GM19023 (cell line): ENCODE results near the gene UBE2R2.
"Not testable (repeated sequence)": the region's sequence is repeated elsewhere in the genome, so short reads cannot be mapped to it uniquely, and the experiment has no call there.

Experiments
- ATAC-seq: cut with Tn5 transposase; IDR thresholded peaks from one replicate; pipeline ENCODE4 v1.9.1; 2021; ENCODE audit warnings: mild to moderate bottlenecking, moderate library complexity; ENCODE audit not compliant: unreplicated experiment

The UBE2R2 gene

GRCh38 chr9:33837138-33837537 lies 20.2 kb downstream of the UBE2R2 start:
- ATAC-seq = no peak

DNA sequence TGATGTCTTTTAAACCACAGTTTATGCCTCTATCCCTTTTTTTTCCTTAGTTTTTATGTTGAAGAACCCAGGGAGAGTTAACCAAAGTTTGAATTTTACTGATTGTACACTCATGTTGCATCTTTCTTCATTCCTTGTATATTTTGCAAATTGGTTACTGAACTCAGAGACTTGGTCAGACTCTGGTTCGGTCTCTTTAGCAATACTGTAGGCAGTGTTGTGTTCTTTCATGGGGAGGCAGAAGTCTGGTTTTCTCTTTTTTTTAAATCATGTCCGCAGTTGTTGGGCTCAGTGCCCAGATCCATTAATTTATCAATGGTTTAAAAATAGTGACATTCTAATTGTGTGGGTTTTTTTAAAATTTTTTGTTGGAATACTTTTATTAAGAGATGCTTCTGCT lies 23.4 kb downstream of the UBE2R2 start:
- ATAC-seq = no peak

GRCh38 chr9:33843312-33843961 lies 26.5 kb downstream of the UBE2R2 start:
- no peak for ATAC-seq

DNA sequence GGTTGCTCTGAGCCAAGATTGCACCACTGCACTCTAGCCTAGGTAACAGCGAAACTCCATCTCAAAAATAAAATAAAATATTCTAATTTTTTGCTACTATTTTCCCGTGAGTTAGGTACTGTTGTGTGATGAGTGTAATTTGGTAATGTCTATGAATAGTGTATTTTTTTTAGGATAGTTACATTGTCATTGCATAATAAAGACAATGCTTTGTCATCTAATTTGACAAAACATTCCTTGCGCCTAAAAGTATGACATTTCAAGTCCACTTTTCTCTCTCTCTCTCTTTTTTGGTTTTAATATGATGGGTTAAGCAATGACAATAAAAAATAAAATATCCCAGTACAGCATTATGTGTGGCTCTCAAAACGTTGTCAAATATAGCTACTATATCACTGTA lies 29.3 kb downstream of the UBE2R2 start:
- no peak for ATAC-seq

- ATAC-seq = not testable (repeated sequence)
Observed at GRCh38 chr9:33847894-33848205, 30.9 kb downstream of the UBE2R2 start.

DNA sequence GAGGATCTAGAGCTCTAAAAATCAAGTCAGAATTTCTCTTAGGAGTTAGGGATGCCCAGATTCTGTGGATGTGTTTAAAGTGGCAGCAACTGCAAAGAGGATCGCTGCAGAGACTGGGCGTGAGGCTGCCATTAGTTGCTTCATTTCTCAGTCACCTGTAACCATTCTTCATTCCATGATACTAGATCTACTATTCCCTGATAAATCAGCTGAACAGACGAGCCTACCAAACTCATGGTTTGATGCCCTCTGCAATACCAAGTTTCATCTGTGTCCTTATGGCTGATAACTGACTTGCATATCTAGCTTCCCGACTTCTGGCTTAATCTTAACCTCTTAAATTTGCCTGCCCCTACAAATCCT lies 33.3 kb downstream of the UBE2R2 start:
- no peak for ATAC-seq

DNA sequence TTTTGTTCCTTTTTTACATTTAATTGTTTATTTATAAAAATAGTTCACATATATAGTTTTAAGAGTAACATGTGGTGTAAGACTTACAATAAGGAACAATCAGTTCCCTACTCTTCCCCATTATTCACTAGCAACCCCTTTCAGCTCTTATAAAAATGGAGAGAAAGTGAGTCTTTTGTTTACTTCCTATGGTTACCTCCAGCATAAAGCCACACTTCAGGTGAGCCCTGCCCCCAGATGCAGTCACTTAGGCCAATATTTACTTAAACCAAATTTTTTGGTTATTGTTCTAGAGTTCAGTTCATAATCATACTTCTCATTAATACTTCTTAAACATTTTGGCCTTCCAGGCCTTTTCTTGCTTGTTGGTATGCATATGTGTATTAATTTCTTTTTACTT lies 33.7 kb downstream of the UBE2R2 start:
- ATAC-seq = no peak

DNA sequence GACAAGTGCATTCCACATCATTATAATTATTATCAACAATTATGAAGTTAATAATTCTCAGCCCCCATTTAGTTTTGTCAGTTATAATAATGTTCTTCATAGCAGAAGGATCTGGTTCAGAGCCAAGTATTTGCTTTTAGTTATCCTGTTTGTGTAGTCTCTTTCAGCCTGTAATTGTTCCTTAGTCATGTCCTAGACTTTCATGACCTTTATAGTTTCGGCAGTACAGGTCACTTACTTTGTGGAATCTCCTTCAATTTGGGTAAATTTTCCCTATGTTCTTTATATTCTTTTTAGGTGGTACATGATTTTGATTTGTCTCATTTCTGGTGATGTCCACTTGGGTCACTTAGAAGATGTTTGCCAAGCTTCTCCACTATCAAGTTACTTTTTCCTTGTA lies 34.3 kb downstream of the UBE2R2 start:
- no peak for ATAC-seq

- no peak for ATAC-seq
Observed at GRCh38 chr9:33852216-33852826, 35.4 kb downstream of the UBE2R2 start.

- ATAC-seq = no peak
Observed at GRCh38 chr9:33856247-33856646, 39.3 kb downstream of the UBE2R2 start.

GRCh38 chr9:33858423-33858822 lies 41.5 kb downstream of the UBE2R2 start:
- no peak for ATAC-seq

DNA sequence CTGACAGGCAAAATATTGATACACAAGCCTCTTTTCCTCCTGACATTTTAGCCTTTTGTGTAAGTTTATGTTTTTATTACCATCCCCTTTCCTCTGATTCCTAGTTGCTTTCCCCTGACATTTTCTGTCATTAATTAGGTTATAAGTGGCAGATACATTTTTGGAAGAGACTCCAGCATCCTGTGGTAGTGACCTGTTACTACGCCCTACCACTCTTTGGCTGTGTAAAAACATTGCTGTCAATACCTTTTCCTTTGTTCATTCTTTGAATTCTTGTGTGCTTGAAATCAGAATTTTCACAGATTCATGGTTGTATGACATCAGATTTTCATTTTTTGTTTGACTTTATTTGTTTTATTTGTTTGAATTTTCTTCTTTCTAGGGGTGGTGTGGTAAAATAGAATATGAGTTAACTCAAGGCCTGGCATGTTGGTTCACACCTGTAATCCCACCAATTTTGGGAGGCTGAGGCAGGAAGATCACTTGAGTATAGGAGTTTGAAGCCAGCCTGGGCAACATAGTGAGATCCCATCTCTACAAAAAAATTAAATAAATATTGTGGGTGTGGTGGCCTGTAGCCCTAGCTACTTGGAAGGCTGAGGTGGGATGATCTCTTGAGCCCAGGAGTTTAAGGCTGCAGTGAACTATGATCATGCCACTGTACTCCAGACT lies 43.4 kb downstream of the UBE2R2 start:
- ATAC-seq = no peak

GRCh38 chr9:33861917-33862453 lies 45.0 kb downstream of the UBE2R2 start:
- no peak for ATAC-seq

DNA sequence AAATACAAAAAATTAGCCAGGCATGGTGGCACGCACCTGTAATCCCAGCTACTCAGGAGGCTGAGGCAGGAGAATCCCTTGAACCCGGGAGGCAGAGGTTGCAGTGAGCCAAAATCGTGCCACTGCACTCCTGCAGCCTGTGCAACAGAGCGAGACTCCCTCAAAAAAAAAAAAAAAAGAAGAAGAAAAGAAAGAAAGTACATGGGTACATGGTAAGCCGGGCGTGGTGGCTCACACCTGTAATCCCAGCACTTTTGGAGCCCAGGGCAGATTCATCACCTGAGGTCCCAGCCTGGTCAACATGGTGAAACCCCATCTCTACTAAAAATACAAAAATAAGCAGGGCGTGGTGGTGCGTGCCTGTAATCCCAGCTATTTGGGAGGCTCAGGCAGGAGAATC lies 46.1 kb downstream of the UBE2R2 start:
- ATAC-seq = not testable (repeated sequence)

GRCh38 chr9:33867747-33868439 lies 50.9 kb downstream of the UBE2R2 start:
- ATAC-seq = no peak

DNA sequence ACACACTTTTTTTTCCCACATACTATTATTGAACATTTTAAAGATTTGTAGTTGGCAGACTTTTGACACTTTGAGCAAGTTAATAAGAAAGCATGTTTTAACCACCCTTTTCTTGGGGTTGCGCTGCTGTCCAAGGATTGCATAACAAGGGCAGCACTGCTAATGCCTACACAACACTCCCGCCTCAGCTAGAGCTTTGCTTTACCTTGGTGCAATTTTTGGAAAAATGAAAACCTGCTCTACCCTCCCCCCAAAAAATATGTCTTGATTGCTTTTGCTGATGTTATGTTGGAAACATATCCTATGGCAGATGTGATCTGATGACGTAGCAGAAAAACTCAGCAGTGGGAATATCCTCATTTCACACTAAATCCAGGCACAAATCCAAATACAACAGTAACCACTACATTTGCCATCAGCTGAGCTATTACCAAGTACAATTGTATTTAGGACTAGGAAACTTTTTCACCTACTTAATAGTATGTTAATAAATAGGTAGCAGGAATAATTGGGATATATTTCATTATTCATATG lies 51.5 kb downstream of the UBE2R2 start:
- ATAC-seq = no peak

GRCh38 chr9:33869243-33869642 lies 52.3 kb downstream of the UBE2R2 start:
- not testable (repeated sequence) for ATAC-seq

- ATAC-seq = no peak
Observed at GRCh38 chr9:33877727-33878489, 60.9 kb downstream of the UBE2R2 start.

DNA sequence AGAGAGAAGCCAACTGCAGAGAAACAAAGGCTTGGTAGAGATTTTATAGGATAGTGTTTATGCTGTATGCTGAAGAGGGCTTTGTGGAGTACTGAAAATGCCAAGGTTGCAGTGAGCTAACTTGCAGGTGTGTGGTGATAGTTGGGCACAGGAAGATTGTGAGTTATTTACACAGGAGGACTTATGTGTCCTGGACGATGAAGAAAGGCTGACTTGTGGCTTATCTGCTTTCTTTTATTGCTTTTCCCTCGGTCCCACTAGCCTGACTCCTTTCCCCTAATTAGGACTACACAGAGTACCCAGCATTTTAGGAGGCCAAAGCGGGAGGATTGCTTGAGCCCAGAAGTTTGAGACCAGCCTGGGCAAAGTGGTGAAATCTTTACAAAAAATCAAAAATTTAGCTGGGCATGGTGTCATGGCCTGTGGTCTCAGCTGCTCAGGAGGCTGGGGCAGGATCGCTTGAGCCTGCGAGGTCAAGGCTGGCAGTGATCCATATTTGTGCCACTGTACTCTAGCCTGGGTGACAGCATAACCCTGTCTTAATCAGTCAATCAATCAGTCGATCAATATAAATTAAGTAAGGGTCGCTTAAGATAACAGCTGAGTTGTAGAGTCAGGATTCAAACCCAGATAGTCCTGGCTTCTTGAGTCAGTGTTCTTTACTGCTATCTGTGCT lies 61.9 kb downstream of the UBE2R2 start:
- ATAC-seq = no peak
